ENCODE data around the gene CD81.

CD81 gene

GRCh38 chr11:2346014-2346413 is 31.1 kb upstream of the CD81 start:
- no peak overlapping the region for H2AFZ ChIP-seq (ENCODE audit: low read depth, low read length)
- H3K79me2 ChIP-seq (ENCODE audit: low read length): no peaks in the 10 kb centered on the region
- TF ChIP-seq EZH2phosphoT487 (IDR thresholded peaks at IDR 0.05; ENCODE audit: low read depth): no peak
- TF ChIP-seq, protein P1, sequence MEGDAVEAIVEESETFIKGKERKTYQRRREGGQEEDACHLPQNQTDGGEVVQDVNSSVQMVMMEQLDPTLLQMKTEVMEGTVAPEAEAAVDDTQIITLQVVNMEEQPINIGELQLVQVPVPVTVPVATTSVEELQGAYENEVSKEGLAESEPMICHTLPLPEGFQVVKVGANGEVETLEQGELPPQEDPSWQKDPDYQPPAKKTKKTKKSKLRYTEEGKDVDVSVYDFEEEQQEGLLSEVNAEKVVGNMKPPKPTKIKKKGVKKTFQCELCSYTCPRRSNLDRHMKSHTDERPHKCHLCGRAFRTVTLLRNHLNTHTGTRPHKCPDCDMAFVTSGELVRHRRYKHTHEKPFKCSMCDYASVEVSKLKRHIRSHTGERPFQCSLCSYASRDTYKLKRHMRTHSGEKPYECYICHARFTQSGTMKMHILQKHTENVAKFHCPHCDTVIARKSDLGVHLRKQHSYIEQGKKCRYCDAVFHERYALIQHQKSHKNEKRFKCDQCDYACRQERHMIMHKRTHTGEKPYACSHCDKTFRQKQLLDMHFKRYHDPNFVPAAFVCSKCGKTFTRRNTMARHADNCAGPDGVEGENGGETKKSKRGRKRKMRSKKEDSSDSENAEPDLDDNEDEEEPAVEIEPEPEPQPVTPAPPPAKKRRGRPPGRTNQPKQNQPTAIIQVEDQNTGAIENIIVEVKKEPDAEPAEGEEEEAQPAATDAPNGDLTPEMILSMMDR (IDR thresholded peaks at IDR 0.05; ENCODE audit: low read depth, low read length): no peak
- H3K27ac ChIP-seq (ENCODE audit: low read length): no peak overlapping the region
- H3K36me3 ChIP-seq (replicated peaks; ENCODE audit: low read depth, low read length): no peaks in the 10 kb centered on the region
- H3K9me3 ChIP-seq (ENCODE audit: insufficient read depth, low read length): no peaks in the 10 kb centered on the region
- no peak overlapping the region for H3K4me3 ChIP-seq (ENCODE audit: low read length)
- H3K9ac ChIP-seq (ENCODE audit: low read length): no peak overlapping the region
- no peaks in the 10 kb centered on the region for H3K27me3 ChIP-seq (ENCODE audit: low read depth, low read length)
- H3K4me1 ChIP-seq (ENCODE audit: low read length): no peaks in the 10 kb centered on the region
- H4K20me1 ChIP-seq (ENCODE audit: insufficient read depth, low read length): no peaks in the 10 kb centered on the region
- no peak overlapping the region for H3K4me2 ChIP-seq (ENCODE audit: low read length)

DNA sequence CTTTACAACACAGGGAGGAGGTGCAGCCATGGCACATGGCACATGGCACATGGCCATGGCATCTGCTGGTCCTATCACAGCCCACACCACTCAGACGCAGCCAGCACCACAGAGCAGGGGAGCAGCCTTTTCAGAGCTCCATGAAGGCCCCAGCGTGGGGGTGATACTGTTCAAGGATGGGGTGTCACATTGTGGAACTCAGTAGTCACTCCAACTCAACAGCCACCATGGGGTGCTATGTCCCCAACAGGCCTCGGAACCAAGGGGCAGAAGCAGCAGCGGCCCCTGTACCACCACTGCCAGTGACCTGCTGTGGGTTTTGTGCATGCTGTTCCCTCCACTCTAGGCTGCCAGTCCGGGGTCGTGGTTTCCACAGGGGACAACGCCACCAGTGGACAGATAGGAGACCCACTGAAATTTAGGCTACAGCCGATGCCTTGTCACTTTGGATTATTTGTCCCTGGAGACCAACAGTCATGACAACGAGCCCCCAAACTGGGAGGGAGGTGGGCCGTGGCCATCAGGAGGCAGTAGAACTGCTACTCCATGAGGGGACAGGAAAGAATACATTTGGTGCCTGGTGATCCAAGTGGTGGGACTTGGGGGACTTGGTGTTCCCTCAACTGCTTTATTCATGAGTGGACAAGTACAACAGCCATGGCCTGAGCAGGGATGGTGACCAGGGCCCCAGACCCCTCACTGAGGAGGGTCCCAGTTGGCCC is 30.4 kb upstream of the CD81 start:
- no peaks in the 10 kb centered on the region for H3K9me3 ChIP-seq (ENCODE audit: insufficient read depth, low read length)
- H3K36me3 ChIP-seq (replicated peaks; ENCODE audit: low read depth, low read length): no peaks in the 10 kb centered on the region
- no peaks in the 10 kb centered on the region for H3K4me1 ChIP-seq (ENCODE audit: low read length)
- no peak overlapping the region for H3K27ac ChIP-seq (ENCODE audit: low read length)
- H4K20me1 ChIP-seq (ENCODE audit: insufficient read depth, low read length): no peaks in the 10 kb centered on the region
- H3K4me2 ChIP-seq (ENCODE audit: low read length): no peak overlapping the region
- no peaks in the 10 kb centered on the region for H3K79me2 ChIP-seq (ENCODE audit: low read length)
- no peak overlapping the region for H3K4me3 ChIP-seq (ENCODE audit: low read length)
- TF ChIP-seq, protein P1 (IDR thresholded peaks at IDR 0.05; ENCODE audit: low read depth, low read length): no peak
- no peak for TF ChIP-seq EZH2phosphoT487 (IDR thresholded peaks at IDR 0.05; ENCODE audit: low read depth)
- no peak overlapping the region for H3K9ac ChIP-seq (ENCODE audit: low read length)
- H2AFZ ChIP-seq (ENCODE audit: low read depth, low read length): no peak overlapping the region
- 0 out of 2 replicates have a peak, but pooled peaks cover 5% of the 10 kb centered on the region for H3K27me3 ChIP-seq (ENCODE audit: low read depth, low read length)

DNA sequence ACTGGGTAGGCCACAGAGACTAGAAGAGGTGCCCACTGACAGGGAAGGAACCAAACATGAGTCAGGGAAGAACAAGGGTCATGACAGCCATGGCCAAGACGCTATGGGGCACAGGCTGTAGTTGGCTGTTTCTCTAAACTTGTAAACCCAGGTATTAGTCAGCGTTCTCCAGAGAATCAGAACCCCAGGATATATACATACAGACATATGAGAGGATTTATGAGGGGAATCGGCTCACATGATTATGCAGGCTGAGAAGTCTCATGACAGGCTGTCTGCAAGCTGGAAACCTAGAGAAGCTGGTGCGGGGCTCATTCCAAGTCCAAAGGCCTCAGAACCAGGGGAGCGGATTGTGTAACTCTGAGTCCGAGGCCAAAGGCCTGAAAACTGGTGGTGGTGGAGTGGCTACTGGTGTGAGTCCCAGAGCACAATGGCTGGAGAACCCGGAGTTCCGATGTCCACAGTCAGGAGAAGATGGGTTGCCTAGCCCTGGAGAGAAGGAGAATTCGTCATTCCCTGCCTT is 29.7 kb upstream of the CD81 start:
- Histone ChIP-seq H3K36me3 (replicated peaks; ENCODE audit: low read depth, low read length) (no peaks in the 10 kb centered on the region), H3K4me3 (ENCODE audit: low read length) (no peak overlapping the region), H2AFZ (ENCODE audit: low read depth, low read length) (no peak overlapping the region), H3K9ac (ENCODE audit: low read length) (no peak overlapping the region), H3K27ac (ENCODE audit: low read length) (no peak overlapping the region), H3K4me1 (ENCODE audit: low read length) (no peaks in the 10 kb centered on the region), H4K20me1 (ENCODE audit: insufficient read depth, low read length) (no peaks in the 10 kb centered on the region), H3K4me2 (ENCODE audit: low read length) (no peak overlapping the region), H3K27me3 (ENCODE audit: low read depth, low read length) (0 out of 2 replicates have a peak, but pooled peaks cover 5% of the 10 kb centered on the region), H3K9me3 (ENCODE audit: insufficient read depth, low read length) (no peaks in the 10 kb centered on the region), H3K79me2 (ENCODE audit: low read length) (no peaks in the 10 kb centered on the region)
- no peak for TF ChIP-seq EZH2phosphoT487 (IDR thresholded peaks at IDR 0.05; ENCODE audit: low read depth)
- TF ChIP-seq, protein P1 (IDR thresholded peaks at IDR 0.05; ENCODE audit: low read depth, low read length): no peak

DNA sequence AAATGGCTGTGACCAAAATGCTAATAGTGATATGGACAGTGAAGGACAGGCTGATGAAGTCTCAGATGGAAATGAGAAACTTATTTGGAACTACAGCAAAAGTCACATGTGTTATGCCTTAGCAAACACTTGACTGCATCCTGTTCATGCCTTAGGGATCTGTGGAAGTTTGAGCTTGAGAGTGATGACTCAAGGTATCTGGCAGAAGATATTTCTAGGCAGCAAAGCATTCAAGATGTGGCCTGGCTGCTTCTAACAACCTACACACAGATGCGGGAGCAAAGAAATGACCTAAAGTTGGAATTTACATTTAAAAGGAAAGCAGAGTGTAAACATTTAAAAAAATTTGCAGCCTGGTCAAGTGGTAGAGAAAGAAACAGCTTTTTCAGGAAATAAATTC is 28.1 kb upstream of the CD81 start:
- Histone ChIP-seq H2AFZ (ENCODE audit: low read depth, low read length) (no peak overlapping the region), H3K4me1 (ENCODE audit: low read length) (no peaks in the 10 kb centered on the region), H3K9me3 (ENCODE audit: insufficient read depth, low read length) (no peaks in the 10 kb centered on the region), H3K36me3 (replicated peaks; ENCODE audit: low read depth, low read length) (no peaks in the 10 kb centered on the region), H3K27me3 (ENCODE audit: low read depth, low read length) (0 out of 2 replicates have a peak, but pooled peaks cover 5% of the 10 kb centered on the region), H3K79me2 (ENCODE audit: low read length) (no peaks in the 10 kb centered on the region), H3K4me2 (ENCODE audit: low read length) (no peak overlapping the region), H3K9ac (ENCODE audit: low read length) (no peak overlapping the region), H3K27ac (ENCODE audit: low read length) (no peak overlapping the region), H3K4me3 (ENCODE audit: low read length) (no peak overlapping the region), H4K20me1 (ENCODE audit: insufficient read depth, low read length) (no peaks in the 10 kb centered on the region)
- TF ChIP-seq, protein P1 (IDR thresholded peaks at IDR 0.05; ENCODE audit: low read depth, low read length): no peak
- no peak for TF ChIP-seq EZH2phosphoT487 (IDR thresholded peaks at IDR 0.05; ENCODE audit: low read depth)
